A549 treated with AZD9567 at 1 μM for 4 hours (cell line): ENCODE measurements around the gene HERC3. TPM values are rescaled to one million over a fixed set of nuclear protein-coding genes. Genes with fewer than 3 reads are reported as not detected.

Source experiments
- total RNA-seq: library from RNA; stranded (reverse); fragments of 200-300 nt; extraction: Qiagen RNA extraction; gene quantifications from 5 replicates; pipeline ENCODE4 v1.2.3, GENCODE V29; 2022; ENCODE audit not compliant: insufficient read depth

The HERC3 gene
- 4.4 to 8.9 TPM (median 6.5 TPM) in 5 replicates for total RNA-seq

GRCh38 chr4:88591787-88592599 is at the start of gene HERC3:
HERC3 (plus strand) TSS chr4:88592480; CDS start chr4:88605824, 13,344 bp downstream.

GRCh38 chr4:88697588-88698329 is 105.5 kb downstream of the HERC3 start, which contains the start of gene NAP1L5:
NAP1L5 (minus strand) TSS chr4:88697829; CDS start chr4:88697754, 75 bp downstream.

Other genes starting within 250 kb of the HERC3 start
- 2.6 to 4.1 TPM (median 3.4 TPM) in 5 replicates for gene HERC6, start 213.6 kb upstream of the HERC3 start, total RNA-seq
- gene HERC5, start 135.4 kb upstream of the HERC3 start, total RNA-seq = 2.4 to 3.9 TPM (median 3.4 TPM) in 5 replicates
- gene PYURF, start 68.7 kb upstream of the HERC3 start, total RNA-seq = 59.8 to 82.0 TPM (median 78.4 TPM) in 5 replicates
- gene NAP1L5, start 105.3 kb downstream of the HERC3 start, total RNA-seq = 1.9 to 4.2 TPM (median 2.3 TPM) in 5 replicates